D721Med (cell line): ENCODE results near the gene NDUFAF8.

Experiments
- DNase-seq: peaks from one replicate; pipeline ENCODE4 v3.0.0; 2011; ENCODE audit warnings: low spot score; ENCODE audit not compliant: insufficient read length
- FAIRE-seq: peaks from 2 replicates; lab custom pipeline; 2011; peaks lifted over from hg19 to GRCh38; lab: Jason Lieb, UNC
- CTCF ChIP-seq: IDR thresholded peaks from 2 replicates; pipeline ENCODE4 v1.5.1; 2012; ENCODE audit warnings: mild to moderate bottlenecking, control low read depth; ENCODE audit not compliant: insufficient read depth; ENCODE audit errors: missing control alignments

Gene NDUFAF8

GRCh38 chr17:81271226-81271625 is 32.1 kb downstream of the NDUFAF8 start:
- DNase-seq (no peak), FAIRE-seq (no peak)
- no peak for TF ChIP-seq CTCF

GRCh38 chr17:81272616-81273015 is 33.5 kb downstream of the NDUFAF8 start:
- FAIRE-seq (no peak), DNase-seq (no peak)
- TF ChIP-seq CTCF: no peak

- FAIRE-seq (no peak), DNase-seq (no peak)
- no peak for TF ChIP-seq CTCF
Measured at GRCh38 chr17:81273698-81274470, 34.8 kb downstream of the NDUFAF8 start.

GRCh38 chr17:81274471-81274855 is 35.3 kb downstream of the NDUFAF8 start:
- FAIRE-seq (no peak), DNase-seq (no peak)
- TF ChIP-seq CTCF: no peak

- TF ChIP-seq CTCF: no peak
- DNase-seq: no peak
- no peak for FAIRE-seq
Measured at GRCh38 chr17:81276781-81277180, 37.7 kb downstream of the NDUFAF8 start.

GRCh38 chr17:81277421-81277820 is 38.3 kb downstream of the NDUFAF8 start:
- TF ChIP-seq CTCF: no peak
- no peak for DNase-seq
- no peak for FAIRE-seq

GRCh38 chr17:81277946-81278693 is 39.0 kb downstream of the NDUFAF8 start:
- TF ChIP-seq CTCF: no peak
- FAIRE-seq (no peak), DNase-seq (no peak)
